PC-9 (cell line): ENCODE data around the gene PODXL. TPM values are rescaled to one million over a fixed set of nuclear protein-coding genes. Genes with fewer than 3 reads are reported as not detected.

Experiments
- BruUV-seq: library from RNA; stranded (reverse); fragments of 400-500 nt; replicated peaks from 2 replicates; lab custom pipeline; 2021; lab: Mats Ljungman, UMichigan
- CTCF ChIA-PET: fragments of 300-600 bp; sonication (Branson Sonifier 250); formaldehyde crosslinking; loops from one replicate; lab custom pipeline; 2022; ENCODE audit warnings: antibody characterized with exemption; lab: Charles Lee
- POLR2A ChIA-PET: fragments of 300-600 bp; sonication (Branson Sonifier 250); formaldehyde crosslinking; loops from one replicate; lab custom pipeline; 2022; ENCODE audit warnings: antibody characterized with exemption; ENCODE audit not compliant: unreplicated experiment; lab: Charles Lee
- DNase-seq, 2 experiments: peaks; one replicate each; pipeline versions ENCODE4 v3.0.0 to v3.0.0-alpha.2; 2015 to 2022; ENCODE audit warnings: mixed read lengths in 1 of 2
- H2AFZ ChIP-seq: fragments of 200-600 bp; sonication (generic); 2 replicates; pipeline ENCODE4 v1.8.1; 2017; ENCODE audit warnings: antibody characterized with exemption
- H3F3A ChIP-seq: fragments of 200-600 bp; sonication (generic); 2 replicates; pipeline ENCODE4 v1.8.1; 2017; ENCODE audit warnings: antibody characterized with exemption, mild to moderate bottlenecking, low read depth; ENCODE audit not compliant: insufficient read depth
- H3K27ac ChIP-seq: fragments of 200-600 bp; sonication (generic); 2 replicates; pipeline ENCODE4 v1.6.1; 2016; ENCODE audit warnings: mixed run types
- H3K27me3 ChIP-seq: fragments of 200-600 bp; sonication (generic); 2 replicates; pipeline ENCODE4 v1.6.1; 2016; ENCODE audit warnings: low read depth, mixed run types; ENCODE audit not compliant: insufficient read depth
- H3K36me3 ChIP-seq: fragments of 200-600 bp; sonication (generic); 2 replicates; pipeline ENCODE4 v1.6.1; 2016; ENCODE audit warnings: low read depth, mixed run types
- H3K4me1 ChIP-seq: fragments of 200-600 bp; sonication (generic); replicated peaks from 2 replicates; pipeline ENCODE4 v1.6.1; 2016; ENCODE audit warnings: mixed run types; ENCODE audit not compliant: insufficient read depth
- H3K4me2 ChIP-seq: fragments of 200-600 bp; sonication (generic); 2 replicates; pipeline ENCODE4 v1.6.1; 2017; ENCODE audit warnings: mixed run types
- H3K4me3 ChIP-seq: fragments of 200-600 bp; sonication (generic); 2 replicates; pipeline ENCODE4 v1.6.1; 2016; ENCODE audit warnings: mixed run types
- H3K79me2 ChIP-seq: fragments of 200-600 bp; sonication (generic); 2 replicates; pipeline ENCODE4 v1.6.1; 2017; ENCODE audit warnings: low read depth, mixed run types
- H3K9me2 ChIP-seq: fragments of 200-600 bp; sonication (generic); 2 replicates; pipeline ENCODE4 v1.8.1; 2017; ENCODE audit warnings: mild to moderate bottlenecking; ENCODE audit not compliant: insufficient read depth
- H3K9me3 ChIP-seq: fragments of 200-600 bp; sonication (generic); 2 replicates; pipeline ENCODE4 v1.8.1; 2016; ENCODE audit warnings: low read depth; ENCODE audit not compliant: insufficient read depth
- H4K20me1 ChIP-seq: fragments of 200-600 bp; sonication (generic); 2 replicates; pipeline ENCODE4 v1.8.1; 2017; ENCODE audit not compliant: insufficient read depth
- CTCF ChIP-seq: fragments of 200-600 bp; sonication (generic); conservative IDR thresholded peaks from 2 replicates; pipeline ENCODE4 v1.6.1; 2017; ENCODE audit warnings: mixed run types, antibody characterized with exemption, mild to moderate bottlenecking, moderate library complexity
- EZH2 ChIP-seq: fragments of 200-600 bp; sonication (generic); IDR thresholded peaks from 2 replicates; pipeline ENCODE4 v1.8.0; 2017; ENCODE audit warnings: antibody characterized with exemption, low read depth
- intact Hi-C: fragments of 100-400 bp; cut with micrococcal nuclease; formaldehyde crosslinking; loops from one replicate; pipeline ENCODE4 v1.10.0; 2022; ENCODE audit not compliant: unreplicated experiment
- total RNA-seq: library from RNA; stranded (reverse); gene quantifications from 2 replicates; pipeline ENCODE4 v1.2.3, GENCODE V29; 2021

The PODXL gene
- total RNA-seq, 1 experiment from 2014 or later: 75.3 TPM

GRCh38 chr7:131459256-131459655 lies 97.2 kb downstream of the PODXL start:
- Histone ChIP-seq H4K20me1 (no peaks in the 10 kb centered on the region), H3K4me2 (no peak overlapping the region), H3K79me2 (no peaks in the 10 kb centered on the region), H3K4me1 (peaks cover 9% of the 10 kb centered on the region), H3K27me3 (no peaks in the 10 kb centered on the region), H3K27ac (peak overlapping the region; percentile 11; the same call in 1 of the 2 replicates), H3K4me3 (no peak overlapping the region), H3K9me2 (peaks cover 4% of the 10 kb centered on the region; the same call in 1 of the 2 replicates), H3F3A (peaks cover 6% of the 10 kb centered on the region; the same call in 1 of the 2 replicates), H3K36me3 (peaks cover 35% of the 10 kb centered on the region), H3K9me3 (no peaks in the 10 kb centered on the region), H2AFZ (no peak overlapping the region)
- DNase-seq: peak in 1 of 2 experiments; percentile 2
- TF ChIP-seq CTCF (no peak), EZH2 (no peak)
- BruUV-seq: no TSS peak
- intact Hi-C loops: no loop called here
- ChIA-PET CTCF (interaction anchor here (0.6 kb wide), 2 partner anchors 40 to 121 kb away, joined by 3 to 9 read pairs; no protein-coding TSS in a partner anchor), POLR2A (interaction anchor here (0.6 kb wide), 1 partner anchor 177 kb away, joined by 5 read pairs; no protein-coding TSS in a partner anchor)

GRCh38 chr7:131456338-131456737 lies 100.1 kb downstream of the PODXL start:
- CTCF ChIA-PET: interaction anchor here (0.7 kb wide), 1 partner anchor 1525 kb away, joined by 3 read pairs; no protein-coding TSS in a partner anchor
- Histone ChIP-seq H3K27me3 (no peaks in the 10 kb centered on the region), H3K9me2 (peaks cover 8% of the 10 kb centered on the region), H3K9me3 (no peaks in the 10 kb centered on the region), H3K4me2 (no peak overlapping the region), H3K4me3 (no peak overlapping the region), H3K79me2 (no peaks in the 10 kb centered on the region), H3K27ac (no peak overlapping the region), H3F3A (peaks cover 6% of the 10 kb centered on the region; the same call in 1 of the 2 replicates), H3K36me3 (peaks cover 30% of the 10 kb centered on the region), H2AFZ (no peak overlapping the region), H4K20me1 (no peaks in the 10 kb centered on the region), H3K4me1 (peaks cover 9% of the 10 kb centered on the region)
- intact Hi-C loops: no loop called here
- no peak for TF ChIP-seq EZH2
- TF ChIP-seq CTCF: no peak
- DNase-seq: no peak
- no TSS peak for BruUV-seq
- POLR2A ChIA-PET: no interaction called here

GRCh38 chr7:131455546-131455945 lies 100.9 kb downstream of the PODXL start:
- H3K27me3 ChIP-seq: no peaks in the 10 kb centered on the region
- no peak overlapping the region for H3K27ac ChIP-seq
- no peaks in the 10 kb centered on the region for H3K79me2 ChIP-seq
- peaks cover 8% of the 10 kb centered on the region for H3K9me2 ChIP-seq
- H3K9me3 ChIP-seq: no peaks in the 10 kb centered on the region
- H3K36me3 ChIP-seq: peaks cover 30% of the 10 kb centered on the region
- POLR2A ChIA-PET: interaction anchor here (0.7 kb wide), 1 partner anchor 220 kb away, joined by 3 read pairs; no protein-coding TSS in a partner anchor
- CTCF ChIA-PET: interaction anchor here (0.6 kb wide), 1 partner anchor 567 kb away, joined by 4 read pairs; no protein-coding TSS in a partner anchor
- TF ChIP-seq CTCF (no peak), EZH2 (no peak)
- intact Hi-C loops: no loop called here
- no peaks in the 10 kb centered on the region for H4K20me1 ChIP-seq
- no peak overlapping the region for H3K4me3 ChIP-seq
- H3K4me1 ChIP-seq: peaks cover 9% of the 10 kb centered on the region
- H3K4me2 ChIP-seq: no peak overlapping the region
- BruUV-seq: no TSS peak
- H3F3A ChIP-seq: peaks cover 6% of the 10 kb centered on the region; the same call in 1 of the 2 replicates
- DNase-seq: no peak
- H2AFZ ChIP-seq: no peak overlapping the region
